SU-DHL-6 (cell line): Measurements from ENCODE around the gene NAA16.

Experiments
- H2AFZ ChIP-seq: fragments of 200-600 bp; sonication (generic); 2 replicates; pipeline ENCODE4 v1.6.1; 2014; ENCODE audit warnings: low read depth, mild to moderate bottlenecking, moderate library complexity, mixed read lengths, antibody characterized with exemption, low read length; ENCODE audit not compliant: severe bottlenecking
- H3F3A ChIP-seq: fragments of 200-600 bp; shearing (Covaris generic); 2 replicates; pipeline ENCODE4 v1.6.0; 2016; ENCODE audit warnings: antibody characterized with exemption, mild to moderate bottlenecking; ENCODE audit not compliant: insufficient read depth
- H3K27ac ChIP-seq: fragments of 200-600 bp; sonication (generic); 2 replicates; pipeline ENCODE4 v1.5.1; 2016; ENCODE audit warnings: low read depth, mild to moderate bottlenecking, low read length, moderate library complexity, mixed read lengths
- H3K27me3 ChIP-seq: fragments of 200-600 bp; sonication (generic), shearing (Covaris generic); 2 replicates; pipeline ENCODE4 v1.6.0; 2014; ENCODE audit warnings: mild to moderate bottlenecking, low read length
- H3K36me3 ChIP-seq: fragments of 200-600 bp; sonication (generic); 2 replicates; pipeline ENCODE4 v1.6.1; 2014; ENCODE audit warnings: mild to moderate bottlenecking, low read length, mixed read lengths
- H3K4me2 ChIP-seq: fragments of 300-600, 200-600 bp; shearing (Covaris generic), sonication (generic); 2 replicates; pipeline ENCODE4 v1.6.0; 2014; ENCODE audit warnings: low read length, low read depth, mild to moderate bottlenecking; ENCODE audit not compliant: poor library complexity, severe bottlenecking
- H3K4me3 ChIP-seq: fragments of 200-600 bp; sonication (generic); 2 replicates; pipeline ENCODE4 v1.5.1; 2014; ENCODE audit warnings: antibody characterized with exemption, low read length, mild to moderate bottlenecking, mixed read lengths; ENCODE audit not compliant: insufficient read depth, poor library complexity, severe bottlenecking
- H3K79me2 ChIP-seq: fragments of 200-600 bp; sonication (generic); 2 replicates; pipeline ENCODE4 v1.6.1; 2014; ENCODE audit warnings: mild to moderate bottlenecking, low read length, moderate library complexity; ENCODE audit not compliant: insufficient read depth
- H3K9ac ChIP-seq: fragments of 200-600 bp; sonication (generic); 2 replicates; pipeline ENCODE4 v1.7.0; 2014; ENCODE audit warnings: mild to moderate bottlenecking, low read length
- H3K9me2 ChIP-seq: fragments of 200-600 bp; sonication (generic); replicated peaks from 2 replicates; pipeline ENCODE4 v1.6.1; 2014; ENCODE audit warnings: low read length; ENCODE audit not compliant: insufficient read depth
- H3K9me3 ChIP-seq: fragments of 200-600 bp; sonication (generic); 2 replicates; pipeline ENCODE4 v1.6.1; 2014; ENCODE audit warnings: low read length, mixed read lengths; ENCODE audit not compliant: insufficient read depth
- H4K20me1 ChIP-seq: fragments of 200-600 bp; sonication (generic); 2 replicates; pipeline ENCODE4 v1.6.1; 2014; ENCODE audit warnings: low read depth, mild to moderate bottlenecking, antibody characterized with exemption, low read length, moderate library complexity, mixed read lengths
- CTCF ChIP-seq: fragments of 200-600 bp; sonication (generic); IDR thresholded peaks from one replicate; pipeline ENCODE4 v1.5.1; 2017; ENCODE audit warnings: antibody characterized with exemption, mild to moderate bottlenecking, low read length, moderate library complexity; ENCODE audit not compliant: insufficient read depth, poor library complexity, severe bottlenecking
- EZH2phosphoT487 ChIP-seq: fragments of 200-600 bp; sonication (generic), shearing (Covaris generic); conservative IDR thresholded peaks from 2 replicates; pipeline ENCODE4 v1.6.1; 2018; ENCODE audit warnings: mild to moderate bottlenecking, antibody characterized with exemption, low read length, moderate library complexity, mixed read lengths

The NAA16 gene

GRCh38 chr13:41384749-41385503 is 73.9 kb downstream of the NAA16 start:
- H3K4me2 ChIP-seq = no peak overlapping the region
- no peaks in the 10 kb centered on the region for H4K20me1 ChIP-seq
- H3F3A ChIP-seq = 0 out of 2 replicates have a peak, but pooled peaks cover 3% of the 10 kb centered on the region
- TF ChIP-seq EZH2phosphoT487 (no peak), CTCF (peak; percentile 40)
- no peak overlapping the region for H3K4me3 ChIP-seq
- no peaks in the 10 kb centered on the region for H3K9me3 ChIP-seq
- H3K36me3 ChIP-seq = no peaks in the 10 kb centered on the region
- no peak overlapping the region for H3K9ac ChIP-seq
- H2AFZ ChIP-seq = peak overlapping the region; percentile 26
- no peaks in the 10 kb centered on the region for H3K9me2 ChIP-seq
- no peaks in the 10 kb centered on the region for H3K27me3 ChIP-seq
- no peaks in the 10 kb centered on the region for H3K79me2 ChIP-seq
- H3K27ac ChIP-seq = no peak overlapping the region

GRCh38 chr13:41386211-41386610 is 75.1 kb downstream of the NAA16 start:
- TF ChIP-seq EZH2phosphoT487 = no peak
- TF ChIP-seq CTCF = no peak

GRCh38 chr13:41387576-41387975 is 76.5 kb downstream of the NAA16 start:
- Histone ChIP-seq H3K79me2 (no peaks in the 10 kb centered on the region), H3K4me2 (no peak overlapping the region), H3K9ac (no peak overlapping the region), H3K9me2 (no peaks in the 10 kb centered on the region), H2AFZ (no peak overlapping the region), H3K27me3 (no peaks in the 10 kb centered on the region), H3K4me3 (no peak overlapping the region), H4K20me1 (no peaks in the 10 kb centered on the region), H3K36me3 (no peaks in the 10 kb centered on the region), H3K9me3 (no peaks in the 10 kb centered on the region), H3F3A (no peaks in the 10 kb centered on the region), H3K27ac (no peak overlapping the region)
- TF ChIP-seq CTCF = no peak
- TF ChIP-seq EZH2phosphoT487 = no peak

More at GRCh38 chr13:41386211-41386610, 75.1 kb downstream of the NAA16 start:
- Histone ChIP-seq H4K20me1 (no peaks in the 10 kb centered on the region), H3K36me3 (no peaks in the 10 kb centered on the region), H2AFZ (no peak overlapping the region), H3K4me2 (no peak overlapping the region), H3K9me3 (no peaks in the 10 kb centered on the region), H3K27ac (no peak overlapping the region), H3K9ac (no peak overlapping the region), H3K4me3 (no peak overlapping the region), H3K9me2 (no peaks in the 10 kb centered on the region), H3K79me2 (no peaks in the 10 kb centered on the region), H3K27me3 (no peaks in the 10 kb centered on the region), H3F3A (no peaks in the 10 kb centered on the region)
